Measurements from ENCODE around the gene REEP2.
"Not testable (repeated sequence)": the region's sequence is repeated elsewhere in the genome, so short reads cannot be mapped to it uniquely, and the experiment has no call there.

REEP2 gene, protein sequence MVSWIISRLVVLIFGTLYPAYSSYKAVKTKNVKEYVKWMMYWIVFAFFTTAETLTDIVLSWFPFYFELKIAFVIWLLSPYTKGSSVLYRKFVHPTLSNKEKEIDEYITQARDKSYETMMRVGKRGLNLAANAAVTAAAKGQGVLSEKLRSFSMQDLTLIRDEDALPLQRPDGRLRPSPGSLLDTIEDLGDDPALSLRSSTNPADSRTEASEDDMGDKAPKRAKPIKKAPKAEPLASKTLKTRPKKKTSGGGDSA

DNA sequence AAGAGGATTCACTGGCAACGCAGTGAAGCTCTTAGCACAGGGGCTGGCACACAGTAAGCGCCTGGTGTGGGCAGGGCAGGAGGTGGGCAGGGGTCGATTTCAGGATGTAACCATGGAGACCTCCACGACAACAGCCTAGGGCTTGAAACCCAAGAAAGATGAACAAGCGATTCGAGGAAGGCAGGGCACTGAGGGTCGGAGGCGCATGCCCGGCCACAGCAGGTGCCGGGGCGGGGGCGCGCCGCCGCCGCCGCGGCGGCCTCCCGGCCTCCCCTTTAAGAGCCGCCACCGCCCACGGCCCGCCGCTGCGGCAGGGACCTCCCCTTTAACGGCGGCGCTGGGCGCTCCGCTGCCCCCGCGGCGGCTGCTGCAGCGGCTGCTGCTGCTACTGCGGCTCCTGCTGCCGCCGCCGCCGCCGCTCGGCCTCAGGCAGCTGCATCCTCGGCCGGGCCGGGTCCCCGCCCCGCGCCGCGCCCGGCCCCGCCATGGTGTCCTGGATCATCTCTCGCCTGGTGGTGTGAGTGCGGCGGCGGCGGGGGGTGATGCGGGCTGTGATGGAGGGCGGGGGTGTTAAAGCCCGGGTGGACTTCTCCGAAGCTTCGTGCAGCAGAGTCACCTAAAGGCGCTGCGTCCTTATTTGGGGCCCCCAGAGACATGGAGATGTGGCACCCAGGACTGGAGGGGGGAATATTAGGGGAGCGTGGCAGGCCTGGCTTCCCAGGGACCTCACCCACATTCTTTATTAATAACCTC, at the start of gene REEP2:
Gene REEP2, plus strand, starts transcription at position 334 of the 753 bp plus-strand sequence. Its CDS starts 152 bp downstream, at position 486.
- Histone ChIP-seq H3K4me3 (ENCODE audit: low read depth, low read length, poor library complexity, severe bottlenecking) (peak within 1 kb of the TSS; percentile 61), H3F3A (ENCODE audit: insufficient read depth, low read length) (no peaks in the 10 kb centered on the region), H3K4me2 (ENCODE audit: low read length) (peak within 1 kb of the TSS; percentile 65), H3K9ac (ENCODE audit: low read length) (peak within 1 kb of the TSS; percentile 43; the same call in 1 of the 2 replicates), H3K27ac (ENCODE audit: low read depth, low read length, poor library complexity, severe bottlenecking) (no peak within 1 kb of the TSS), H3K9me3 (ENCODE audit: low read length) (no peaks in the 10 kb centered on the region), H3K79me2 (ENCODE audit: insufficient read depth, low read length) (no peaks in the 10 kb centered on the region), H3K9me2 (ENCODE audit: low read depth, low read length) (no peaks in the 10 kb centered on the region), H3K27me3 (ENCODE audit: insufficient read depth, low read length) (peaks cover 5% of the 10 kb centered on the region; the same call in 1 of the 2 replicates), H3K4me1 (ENCODE audit: insufficient read depth, low read length, severe bottlenecking) (peaks cover 12% of the 10 kb centered on the region), H4K20me1 (ENCODE audit: insufficient read depth, low read length) (no peaks in the 10 kb centered on the region), H3K36me3 (ENCODE audit: insufficient read depth, low read length) (peaks cover 27% of the 10 kb centered on the region), H2AFZ (ENCODE audit: low read length) (no peak within 1 kb of the TSS)
- TF ChIP-seq, protein P1, sequence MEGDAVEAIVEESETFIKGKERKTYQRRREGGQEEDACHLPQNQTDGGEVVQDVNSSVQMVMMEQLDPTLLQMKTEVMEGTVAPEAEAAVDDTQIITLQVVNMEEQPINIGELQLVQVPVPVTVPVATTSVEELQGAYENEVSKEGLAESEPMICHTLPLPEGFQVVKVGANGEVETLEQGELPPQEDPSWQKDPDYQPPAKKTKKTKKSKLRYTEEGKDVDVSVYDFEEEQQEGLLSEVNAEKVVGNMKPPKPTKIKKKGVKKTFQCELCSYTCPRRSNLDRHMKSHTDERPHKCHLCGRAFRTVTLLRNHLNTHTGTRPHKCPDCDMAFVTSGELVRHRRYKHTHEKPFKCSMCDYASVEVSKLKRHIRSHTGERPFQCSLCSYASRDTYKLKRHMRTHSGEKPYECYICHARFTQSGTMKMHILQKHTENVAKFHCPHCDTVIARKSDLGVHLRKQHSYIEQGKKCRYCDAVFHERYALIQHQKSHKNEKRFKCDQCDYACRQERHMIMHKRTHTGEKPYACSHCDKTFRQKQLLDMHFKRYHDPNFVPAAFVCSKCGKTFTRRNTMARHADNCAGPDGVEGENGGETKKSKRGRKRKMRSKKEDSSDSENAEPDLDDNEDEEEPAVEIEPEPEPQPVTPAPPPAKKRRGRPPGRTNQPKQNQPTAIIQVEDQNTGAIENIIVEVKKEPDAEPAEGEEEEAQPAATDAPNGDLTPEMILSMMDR (IDR thresholded peaks at IDR 0.05; ENCODE audit: low read length), result no peak
- TF ChIP-seq EZH2 (IDR thresholded peaks at IDR 0.05; ENCODE audit: borderline replicate concordance, low read length), result no peak

GRCh38 chr5:138389332-138389731, 49.5 kb upstream of the REEP2 start:
- H3K27ac ChIP-seq (ENCODE audit: low read depth, low read length, poor library complexity, severe bottlenecking), result no peak overlapping the region
- H4K20me1 ChIP-seq (ENCODE audit: insufficient read depth, low read length), result no peaks in the 10 kb centered on the region
- H3F3A ChIP-seq (ENCODE audit: insufficient read depth, low read length), result no peaks in the 10 kb centered on the region
- H2AFZ ChIP-seq (ENCODE audit: low read length), result no peak overlapping the region
- H3K27me3 ChIP-seq (ENCODE audit: insufficient read depth, low read length), result no peaks in the 10 kb centered on the region
- no peak overlapping the region for H3K4me3 ChIP-seq (ENCODE audit: low read depth, low read length, poor library complexity, severe bottlenecking)
- H3K9ac ChIP-seq (ENCODE audit: low read length), result no peak overlapping the region
- no peaks in the 10 kb centered on the region for H3K4me1 ChIP-seq (ENCODE audit: insufficient read depth, low read length, severe bottlenecking)
- H3K9me3 ChIP-seq (ENCODE audit: low read length), result no peaks in the 10 kb centered on the region
- H3K79me2 ChIP-seq (ENCODE audit: insufficient read depth, low read length), result no peaks in the 10 kb centered on the region
- TF ChIP-seq, protein P1 (IDR thresholded peaks at IDR 0.05; ENCODE audit: low read length), result no peak
- no peak for TF ChIP-seq EZH2 (IDR thresholded peaks at IDR 0.05; ENCODE audit: borderline replicate concordance, low read length)
- no peaks in the 10 kb centered on the region for H3K9me2 ChIP-seq (ENCODE audit: low read depth, low read length)
- no peak overlapping the region for H3K4me2 ChIP-seq (ENCODE audit: low read length)
- H3K36me3 ChIP-seq (ENCODE audit: insufficient read depth, low read length), result peaks cover 67% of the 10 kb centered on the region

DNA sequence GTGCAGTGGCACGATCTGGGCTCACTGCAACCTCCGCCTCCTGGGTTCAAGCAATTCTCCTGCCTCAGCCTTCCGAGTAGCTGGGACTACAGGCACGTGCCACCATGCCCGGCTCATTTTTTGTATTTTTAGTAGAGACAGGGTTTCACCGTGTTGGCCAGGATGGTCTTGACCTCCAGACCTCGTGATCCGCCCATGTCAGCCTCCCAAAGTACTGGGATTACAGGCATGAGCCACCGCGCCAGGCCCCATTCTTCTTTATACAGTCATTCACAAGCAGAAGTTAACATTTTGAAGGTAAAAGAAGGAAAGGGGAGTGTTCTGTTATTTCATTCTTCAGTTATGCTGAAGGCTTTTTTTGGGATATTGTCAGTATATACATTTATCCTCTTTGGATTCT, 48.9 kb upstream of the REEP2 start:
- not testable (repeated sequence) for H4K20me1 ChIP-seq (ENCODE audit: insufficient read depth, low read length); H3K9me3 ChIP-seq (ENCODE audit: low read length); H3F3A ChIP-seq (ENCODE audit: insufficient read depth, low read length); H3K27me3 ChIP-seq (ENCODE audit: insufficient read depth, low read length); H2AFZ ChIP-seq (ENCODE audit: low read length); H3K9ac ChIP-seq (ENCODE audit: low read length); H3K9me2 ChIP-seq (ENCODE audit: low read depth, low read length); H3K79me2 ChIP-seq (ENCODE audit: insufficient read depth, low read length); H3K4me3 ChIP-seq (ENCODE audit: low read depth, low read length, poor library complexity, severe bottlenecking); H3K27ac ChIP-seq (ENCODE audit: low read depth, low read length, poor library complexity, severe bottlenecking); H3K4me1 ChIP-seq (ENCODE audit: insufficient read depth, low read length, severe bottlenecking); H3K4me2 ChIP-seq (ENCODE audit: low read length)
- H3K36me3 ChIP-seq (ENCODE audit: insufficient read depth, low read length), result peaks cover 72% of the 10 kb centered on the region
